MM.1S (cell line): Measurements from ENCODE around the gene ZNF692.

Experiments used
- DNase-seq: peaks from one replicate; pipeline ENCODE4 v3.0.0-alpha.2; 2015
- H2AFZ ChIP-seq: fragments of 300-600 bp; sonication (generic); 2 replicates; pipeline ENCODE4 v1.6.0; 2016; ENCODE audit warnings: antibody characterized with exemption, low read length
- H3F3A ChIP-seq: fragments of 300-600 bp; sonication (generic); 2 replicates; pipeline ENCODE4 v1.6.1; 2016; ENCODE audit warnings: mild to moderate bottlenecking, antibody characterized with exemption, low read length, moderate library complexity, mixed read lengths; ENCODE audit not compliant: insufficient read depth
- H3K27ac ChIP-seq: fragments of 300-600 bp; sonication (generic); 2 replicates; pipeline ENCODE4 v1.5.1; 2016; ENCODE audit warnings: mild to moderate bottlenecking, low read length
- H3K27me3 ChIP-seq: fragments of 300-600 bp; sonication (generic); replicated peaks from 2 replicates; pipeline ENCODE4 v1.6.0; 2016; ENCODE audit warnings: low read length; ENCODE audit not compliant: insufficient read depth
- H3K36me3 ChIP-seq: fragments of 300-600 bp; sonication (generic); replicated peaks from 2 replicates; pipeline ENCODE4 v1.6.1; 2016; ENCODE audit warnings: mild to moderate bottlenecking, low read length, mixed read lengths; ENCODE audit not compliant: insufficient read depth
- H3K4me1 ChIP-seq: fragments of 300-600 bp; sonication (generic); 2 replicates; pipeline ENCODE4 v1.6.1; 2016; ENCODE audit warnings: low read length, mixed read lengths
- H3K4me2 ChIP-seq: fragments of 300-600 bp; sonication (generic); 2 replicates; pipeline ENCODE4 v1.6.0; 2016; ENCODE audit warnings: low read depth, low read length
- H3K4me3 ChIP-seq: fragments of 300-600 bp; sonication (generic); 2 replicates; pipeline ENCODE4 v1.5.1; 2016; ENCODE audit warnings: low read length, mixed read lengths
- H3K79me2 ChIP-seq: fragments of 300-600 bp; sonication (generic); 2 replicates; pipeline ENCODE4 v1.6.1; 2016; ENCODE audit warnings: mixed run types, low read length, mixed read lengths
- H3K9ac ChIP-seq: fragments of 300-600 bp; sonication (generic); 2 replicates; pipeline ENCODE4 v1.6.1; 2016; ENCODE audit warnings: low read length, mixed read lengths
- H3K9me2 ChIP-seq: fragments of 300-600 bp; sonication (generic); replicated peaks from 2 replicates; pipeline ENCODE4 v1.6.1; 2016; ENCODE audit warnings: mild to moderate bottlenecking, low read length, mixed read lengths; ENCODE audit not compliant: insufficient read depth
- H3K9me3 ChIP-seq: fragments of 300-600 bp; sonication (generic); replicated peaks from 2 replicates; pipeline ENCODE4 v1.6.1; 2016; ENCODE audit warnings: mild to moderate bottlenecking, low read length, mixed read lengths; ENCODE audit not compliant: insufficient read depth
- H4K20me1 ChIP-seq: fragments of 300-600 bp; sonication (generic); 2 replicates; pipeline ENCODE4 v1.6.1; 2016; ENCODE audit warnings: mild to moderate bottlenecking, low read length, moderate library complexity, mixed read lengths; ENCODE audit not compliant: insufficient read depth
- CTCF ChIP-seq: fragments of 300-600 bp; sonication (generic); IDR thresholded peaks from 2 replicates; pipeline ENCODE4 v1.5.1; 2016; ENCODE audit warnings: antibody characterized with exemption, low read length, mixed read lengths
- EZH2 ChIP-seq: fragments of 300-600 bp; sonication (generic); optimal IDR thresholded peaks from 2 replicates; pipeline ENCODE3; 2017; ENCODE audit warnings: low read depth, mild to moderate bottlenecking, antibody characterized with exemption, low read length, mixed read lengths
- EZH2phosphoT487 ChIP-seq: fragments of 300-600 bp; sonication (generic); IDR thresholded peaks from 2 replicates; pipeline ENCODE4 v1.6.1; 2018; ENCODE audit warnings: antibody characterized with exemption, low read length

ZNF692 gene

GRCh38 chr1:248821641-248822040 lies 37.2 kb downstream of the ZNF692 start:
- Histone ChIP-seq H3K36me3 (peaks cover 8% of the 10 kb centered on the region; the same call in 1 of the 2 replicates), H3F3A (peaks cover 16% of the 10 kb centered on the region), H3K4me2 (peak overlapping the region; percentile 60), H3K9me3 (no peaks in the 10 kb centered on the region), H3K4me3 (peak overlapping the region; percentile 19), H2AFZ (no peak overlapping the region), H3K4me1 (peaks cover 64% of the 10 kb centered on the region), H4K20me1 (no peaks in the 10 kb centered on the region), H3K9me2 (no peaks in the 10 kb centered on the region), H3K27ac (peak overlapping the region; percentile 85), H3K27me3 (no peaks in the 10 kb centered on the region), H3K9ac (peak overlapping the region; percentile 61), H3K79me2 (peaks cover 86% of the 10 kb centered on the region)
- DNase-seq = no peak
- TF ChIP-seq EZH2 (no peak), EZH2phosphoT487 (no peak), CTCF (no peak)

- H3K79me2 ChIP-seq = peaks cover 86% of the 10 kb centered on the region
- H3K4me2 ChIP-seq = peak overlapping the region; percentile 60; the same call in 1 of the 2 replicates
- no peak overlapping the region for H2AFZ ChIP-seq
- H3K9me2 ChIP-seq = no peaks in the 10 kb centered on the region
- peaks cover 64% of the 10 kb centered on the region for H3K4me1 ChIP-seq
- no peak for TF ChIP-seq EZH2phosphoT487
- TF ChIP-seq EZH2 = no peak
- TF ChIP-seq CTCF = no peak
- H3K4me3 ChIP-seq = no peak overlapping the region
- no peaks in the 10 kb centered on the region for H3K9me3 ChIP-seq
- H4K20me1 ChIP-seq = no peaks in the 10 kb centered on the region
- peaks cover 8% of the 10 kb centered on the region; the same call in 1 of the 2 replicates for H3K36me3 ChIP-seq
- no peaks in the 10 kb centered on the region for H3K27me3 ChIP-seq
- DNase-seq = no peak
- peak overlapping the region; percentile 61; the same call in 1 of the 2 replicates for H3K9ac ChIP-seq
- peak overlapping the region; percentile 85; the same call in 1 of the 2 replicates for H3K27ac ChIP-seq
- H3F3A ChIP-seq = peaks cover 11% of the 10 kb centered on the region; the same call in 1 of the 2 replicates
These were observed 37.8 kb downstream of the ZNF692 start for GRCh38 chr1:248821101-248821500.

DNA sequence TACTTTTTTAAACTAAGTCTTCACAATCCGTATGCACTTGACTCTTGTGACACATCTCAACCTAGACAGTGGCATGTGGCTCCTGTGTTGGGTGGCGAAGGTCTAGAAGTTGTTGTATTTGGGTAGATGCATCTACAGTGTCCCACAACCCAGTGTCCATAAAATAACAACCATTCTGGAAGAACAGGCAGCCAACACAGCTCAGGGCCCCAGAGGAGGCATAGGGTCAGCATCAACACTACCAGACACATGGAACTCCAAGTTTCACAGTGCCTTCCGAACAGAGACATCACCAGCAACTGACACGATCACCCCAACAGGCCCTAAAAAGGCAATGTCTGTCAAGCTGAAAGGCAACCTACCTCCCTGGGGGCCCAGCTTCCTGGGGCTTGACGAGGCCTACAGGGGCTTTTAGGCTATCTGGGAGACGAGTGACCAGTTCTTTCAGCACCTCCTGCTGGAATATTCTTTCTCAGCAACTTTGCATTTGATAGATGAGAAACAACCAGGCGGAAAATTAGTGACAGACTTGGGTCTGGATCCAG lies 38.8 kb downstream of the ZNF692 start:
- no peak overlapping the region for H3K27ac ChIP-seq
- no peak overlapping the region for H3K9ac ChIP-seq
- H3K4me2 ChIP-seq = no peak overlapping the region
- H3K9me3 ChIP-seq = no peaks in the 10 kb centered on the region
- no peaks in the 10 kb centered on the region for H3K27me3 ChIP-seq
- peaks cover 80% of the 10 kb centered on the region for H3K79me2 ChIP-seq
- TF ChIP-seq EZH2 (no peak), EZH2phosphoT487 (no peak), CTCF (no peak)
- no peaks in the 10 kb centered on the region for H3K9me2 ChIP-seq
- H2AFZ ChIP-seq = no peak overlapping the region
- H4K20me1 ChIP-seq = no peaks in the 10 kb centered on the region
- H3K36me3 ChIP-seq = peaks cover 8% of the 10 kb centered on the region; the same call in 1 of the 2 replicates
- peaks cover 64% of the 10 kb centered on the region for H3K4me1 ChIP-seq
- DNase-seq = no peak
- H3F3A ChIP-seq = peaks cover 11% of the 10 kb centered on the region; the same call in 1 of the 2 replicates
- no peak overlapping the region for H3K4me3 ChIP-seq
